RWPE2 (cell line): ENCODE results near the gene PGRMC1.

Source experiments
- ATAC-seq: fragments of 200-7000 bp; cut with Tn5 transposase; 3 replicates; pipeline ENCODE4 v1.9.1; 2021; ENCODE audit warnings: low read depth
- DNase-seq: peaks from one replicate; pipeline ENCODE4 v3.0.0-alpha.2; 2020; ENCODE audit warnings: low spot score
- H3K27ac ChIP-seq: fragments of 450-650 bp; 2 replicates; pipeline ENCODE4 v1.5.1; 2017; ENCODE audit warnings: mild to moderate bottlenecking; ENCODE audit not compliant: poor library complexity, severe bottlenecking
- H3K27me3 ChIP-seq: fragments of 250-450 bp; sonication (Bioruptor Pico); 2 replicates; pipeline ENCODE4 v1.5.1; 2021; ENCODE audit warnings: mild to moderate bottlenecking, moderate library complexity; ENCODE audit not compliant: insufficient read depth, poor library complexity, severe bottlenecking
- H3K36me3 ChIP-seq: fragments of 250-450 bp; sonication (Bioruptor Pico); 2 replicates; pipeline ENCODE4 v1.5.1; 2020; ENCODE audit warnings: low read depth, mild to moderate bottlenecking, moderate library complexity
- H3K4me1 ChIP-seq: fragments of 250-450 bp; sonication (Bioruptor Pico); 2 replicates; pipeline ENCODE4 v1.5.1; 2021; ENCODE audit warnings: mild to moderate bottlenecking, moderate library complexity; ENCODE audit not compliant: insufficient read depth, poor library complexity, severe bottlenecking
- H3K4me3 ChIP-seq: fragments of 250-450 bp; sonication (Bioruptor Pico); 2 replicates; pipeline ENCODE4 v1.5.1; 2021; ENCODE audit warnings: mild to moderate bottlenecking, moderate library complexity; ENCODE audit not compliant: severe bottlenecking
- H3K9me3 ChIP-seq: fragments of 250-450 bp; sonication (Bioruptor Pico); 2 replicates; pipeline ENCODE4 v1.5.1; 2021; ENCODE audit warnings: mild to moderate bottlenecking, moderate library complexity; ENCODE audit not compliant: severe bottlenecking
- TF ChIP-seq, protein P1 (sequence below): fragments of 450-650 bp; IDR thresholded peaks from one replicate; pipeline ENCODE4 v1.5.1; 2017; ENCODE audit warnings: mild to moderate bottlenecking, moderate library complexity; ENCODE audit not compliant: poor library complexity, severe bottlenecking

Gene PGRMC1

DNA sequence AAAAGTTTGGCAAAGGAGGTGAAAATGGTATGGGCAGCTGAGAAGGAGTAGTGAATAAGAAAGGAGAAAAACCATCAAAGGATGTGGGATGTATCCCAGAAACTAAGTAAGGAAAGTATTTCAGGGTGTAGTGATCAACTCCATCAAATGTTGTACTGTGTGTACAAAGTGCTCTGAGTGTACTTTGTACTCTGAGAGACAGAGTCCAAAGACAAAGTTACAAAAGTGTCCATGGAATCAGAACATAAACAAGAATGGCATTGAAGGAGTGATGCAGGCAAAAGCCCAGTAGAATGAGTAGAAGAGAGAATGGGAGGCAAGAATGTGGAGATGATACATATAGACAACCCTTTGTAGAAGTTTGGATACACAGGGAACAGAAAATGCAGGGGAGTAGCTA is 12.3 kb upstream of the PGRMC1 start:
- DNase-seq (no peak), ATAC-seq (no peak)
- Histone ChIP-seq H3K4me1 (peaks cover 6% of the 10 kb centered on the region), H3K9me3 (no peaks in the 10 kb centered on the region), H3K27me3 (no peaks in the 10 kb centered on the region), H3K27ac (no peak overlapping the region), H3K4me3 (no peak overlapping the region), H3K36me3 (no peaks in the 10 kb centered on the region)
- TF ChIP-seq, protein P1, sequence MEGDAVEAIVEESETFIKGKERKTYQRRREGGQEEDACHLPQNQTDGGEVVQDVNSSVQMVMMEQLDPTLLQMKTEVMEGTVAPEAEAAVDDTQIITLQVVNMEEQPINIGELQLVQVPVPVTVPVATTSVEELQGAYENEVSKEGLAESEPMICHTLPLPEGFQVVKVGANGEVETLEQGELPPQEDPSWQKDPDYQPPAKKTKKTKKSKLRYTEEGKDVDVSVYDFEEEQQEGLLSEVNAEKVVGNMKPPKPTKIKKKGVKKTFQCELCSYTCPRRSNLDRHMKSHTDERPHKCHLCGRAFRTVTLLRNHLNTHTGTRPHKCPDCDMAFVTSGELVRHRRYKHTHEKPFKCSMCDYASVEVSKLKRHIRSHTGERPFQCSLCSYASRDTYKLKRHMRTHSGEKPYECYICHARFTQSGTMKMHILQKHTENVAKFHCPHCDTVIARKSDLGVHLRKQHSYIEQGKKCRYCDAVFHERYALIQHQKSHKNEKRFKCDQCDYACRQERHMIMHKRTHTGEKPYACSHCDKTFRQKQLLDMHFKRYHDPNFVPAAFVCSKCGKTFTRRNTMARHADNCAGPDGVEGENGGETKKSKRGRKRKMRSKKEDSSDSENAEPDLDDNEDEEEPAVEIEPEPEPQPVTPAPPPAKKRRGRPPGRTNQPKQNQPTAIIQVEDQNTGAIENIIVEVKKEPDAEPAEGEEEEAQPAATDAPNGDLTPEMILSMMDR, result no peak

DNA sequence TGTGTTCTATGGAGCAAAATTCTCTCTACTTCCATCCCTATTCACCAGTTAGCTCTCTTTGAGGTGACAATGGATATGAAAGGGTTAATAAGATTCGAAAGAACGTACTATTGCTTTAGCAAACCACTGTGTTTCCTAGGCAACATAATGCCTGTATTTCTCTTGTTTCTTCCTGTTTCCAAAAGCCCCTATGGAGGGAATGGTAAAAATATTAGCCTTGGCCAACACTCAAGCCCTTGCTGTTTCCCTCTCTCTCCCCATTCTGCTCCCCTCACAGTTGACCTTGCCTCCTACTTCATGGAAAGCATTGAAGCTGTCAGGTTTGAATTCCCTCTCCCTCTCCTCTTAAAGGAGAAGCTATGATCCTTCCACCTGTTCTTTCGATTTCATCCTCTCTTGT is 9.6 kb upstream of the PGRMC1 start:
- Histone ChIP-seq H3K36me3 (no peaks in the 10 kb centered on the region), H3K9me3 (no peaks in the 10 kb centered on the region), H3K4me3 (no peak overlapping the region), H3K4me1 (peaks cover 6% of the 10 kb centered on the region), H3K27ac (no peak overlapping the region), H3K27me3 (no peaks in the 10 kb centered on the region)
- ATAC-seq (no peak), DNase-seq (no peak)
- TF ChIP-seq, protein P1, result no peak

DNA sequence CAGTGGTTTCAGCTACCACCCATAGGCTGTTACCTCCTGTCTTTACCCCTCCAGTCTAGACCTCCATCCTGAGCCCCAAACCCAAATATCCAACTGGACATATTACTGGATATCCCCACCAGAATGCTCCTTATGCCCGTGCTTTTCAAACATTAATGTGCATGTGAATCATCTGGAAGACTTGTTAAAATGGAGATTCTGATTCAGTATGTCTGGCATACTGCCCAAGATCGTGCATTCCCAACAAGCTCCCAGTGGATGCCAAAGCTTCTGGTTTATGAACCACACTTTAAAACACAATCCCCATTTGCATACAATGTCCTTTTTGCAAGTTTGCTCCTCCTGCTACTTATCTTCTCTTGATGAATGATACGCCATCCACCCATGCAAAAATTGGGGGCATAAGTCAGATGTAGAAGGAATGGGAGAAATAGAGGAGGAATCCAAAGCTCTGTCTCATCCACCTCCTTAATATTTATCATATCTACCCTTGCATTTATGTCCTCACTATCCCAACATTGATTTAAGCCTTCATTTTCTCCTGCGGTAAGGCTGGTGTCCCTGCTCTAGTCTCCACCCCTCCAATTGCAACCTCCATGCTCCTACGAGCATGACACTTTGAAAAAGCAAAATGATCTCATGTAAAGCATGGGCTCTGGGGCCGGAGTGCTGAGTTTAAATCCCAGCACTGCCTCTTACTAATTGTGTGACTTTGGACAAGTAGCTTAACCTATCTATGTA is 7.4 kb upstream of the PGRMC1 start:
- no peak for DNase-seq
- H3K36me3 ChIP-seq, result no peaks in the 10 kb centered on the region

DNA sequence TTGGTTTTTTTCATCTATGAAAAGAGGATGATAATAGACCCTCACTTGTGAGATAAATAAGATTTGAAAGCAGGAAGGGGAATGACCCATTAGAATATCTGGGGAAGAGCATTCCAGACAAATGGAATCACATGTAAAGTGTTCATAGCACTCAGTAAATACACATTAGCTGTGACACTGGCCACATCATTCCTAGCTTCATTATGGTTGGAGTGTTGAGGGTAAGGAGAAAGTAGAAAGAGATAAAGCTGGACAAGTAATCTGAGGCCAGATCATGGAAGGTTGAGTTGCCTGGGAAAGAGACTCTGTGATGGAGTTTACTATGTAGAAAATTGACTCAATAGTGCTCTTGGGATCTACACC is 6.9 kb upstream of the PGRMC1 start:
- Histone ChIP-seq H3K4me1 (peaks cover 6% of the 10 kb centered on the region), H3K9me3 (no peaks in the 10 kb centered on the region), H3K27ac (no peak overlapping the region), H3K4me3 (no peak overlapping the region), H3K36me3 (no peaks in the 10 kb centered on the region), H3K27me3 (no peaks in the 10 kb centered on the region)
- TF ChIP-seq, protein P1, result no peak
- ATAC-seq (no peak), DNase-seq (no peak)

More for the DNA sequence above, 7.4 kb upstream of the PGRMC1 start:
- no peaks in the 10 kb centered on the region for H3K9me3 ChIP-seq
- H3K4me3 ChIP-seq, result no peak overlapping the region
- H3K27me3 ChIP-seq, result no peaks in the 10 kb centered on the region
- TF ChIP-seq, protein P1, result no peak
- H3K27ac ChIP-seq, result no peak overlapping the region
- peak; percentile 70 for ATAC-seq
- H3K4me1 ChIP-seq, result peaks cover 6% of the 10 kb centered on the region

DNA sequence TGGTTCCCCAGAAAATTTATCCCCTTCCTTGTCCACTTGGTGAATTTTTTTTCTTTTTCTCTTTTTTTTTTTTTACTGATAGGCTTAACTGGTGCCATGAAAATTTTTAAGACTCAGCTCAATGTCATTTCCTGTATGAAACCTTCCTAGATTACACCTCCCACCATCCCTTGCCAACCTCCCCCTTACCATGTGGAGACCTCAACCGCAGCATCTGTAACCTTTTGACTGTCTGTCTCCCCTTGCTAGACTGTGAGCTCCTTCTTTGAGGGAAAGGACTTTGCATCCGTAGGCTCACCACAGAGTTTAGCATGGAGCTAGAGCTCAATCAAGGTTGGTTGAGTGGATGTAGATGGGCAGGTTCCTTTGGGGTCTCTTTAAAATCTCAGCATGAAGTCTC is 5.2 kb upstream of the PGRMC1 start:
- TF ChIP-seq, protein P1, result no peak
- Histone ChIP-seq H3K27ac (no peak overlapping the region), H3K4me3 (no peak overlapping the region), H3K36me3 (no peaks in the 10 kb centered on the region), H3K4me1 (peaks cover 6% of the 10 kb centered on the region), H3K27me3 (no peaks in the 10 kb centered on the region), H3K9me3 (no peaks in the 10 kb centered on the region)
- no peak for DNase-seq
- no peak for ATAC-seq
